Neural progenitor cell (in vitro differentiated cells): Measurements from ENCODE around the gene LMF2.

Experiments
- EZH2 ChIP-seq: fragments of 200-600 bp; sonication (generic); IDR thresholded peaks from 2 replicates; pipeline ENCODE4 v1.6.1; 2017; ENCODE audit warnings: antibody characterized with exemption, mild to moderate bottlenecking, moderate library complexity
- TF ChIP-seq, protein P1 (sequence below): fragments of 200-600 bp; sonication (generic); IDR thresholded peaks from 2 replicates; pipeline ENCODE4 v1.5.1; 2017; ENCODE audit warnings: antibody characterized with exemption, mild to moderate bottlenecking

DNA sequence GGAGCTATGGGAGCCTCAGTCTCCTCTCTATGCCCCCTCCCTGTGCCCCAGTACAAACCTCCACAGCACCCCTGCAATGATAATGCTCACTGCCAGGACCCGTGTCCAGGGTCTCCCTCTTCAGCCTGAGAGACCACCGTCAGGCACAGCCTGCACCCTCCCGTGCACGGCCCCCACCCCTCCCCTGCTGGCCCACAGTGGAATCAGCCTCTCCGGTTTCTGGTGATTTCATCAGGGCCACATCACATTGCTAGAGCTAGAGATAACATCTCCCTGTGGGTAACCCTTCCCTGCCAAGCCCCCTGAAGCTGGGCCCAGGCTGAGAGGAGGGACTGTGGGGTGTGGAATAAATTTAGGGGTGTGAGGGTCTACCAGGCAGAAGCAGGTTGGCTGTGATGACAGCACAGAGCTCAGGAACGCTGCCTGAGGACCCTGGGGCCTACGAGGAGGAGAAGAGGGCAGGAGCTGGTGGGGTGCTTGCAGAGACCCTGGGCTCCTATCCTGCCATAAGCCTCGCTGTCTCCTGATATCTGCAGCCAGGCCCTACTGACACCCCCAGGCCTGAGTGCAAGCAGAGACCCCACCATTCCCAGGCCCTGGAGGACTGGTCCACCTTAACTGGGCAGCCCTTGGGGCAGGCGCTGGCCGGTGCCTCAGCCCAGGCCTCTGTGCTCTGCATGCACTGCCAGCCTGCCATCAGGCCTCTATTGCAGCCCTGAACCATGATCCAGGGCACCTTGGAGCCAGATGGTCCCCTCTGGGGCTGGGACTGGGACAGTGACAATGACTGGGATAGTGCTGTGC lies 38.2 kb upstream of the LMF2 start, which contains the start of gene KLHDC7B:
- TF ChIP-seq, protein P1, sequence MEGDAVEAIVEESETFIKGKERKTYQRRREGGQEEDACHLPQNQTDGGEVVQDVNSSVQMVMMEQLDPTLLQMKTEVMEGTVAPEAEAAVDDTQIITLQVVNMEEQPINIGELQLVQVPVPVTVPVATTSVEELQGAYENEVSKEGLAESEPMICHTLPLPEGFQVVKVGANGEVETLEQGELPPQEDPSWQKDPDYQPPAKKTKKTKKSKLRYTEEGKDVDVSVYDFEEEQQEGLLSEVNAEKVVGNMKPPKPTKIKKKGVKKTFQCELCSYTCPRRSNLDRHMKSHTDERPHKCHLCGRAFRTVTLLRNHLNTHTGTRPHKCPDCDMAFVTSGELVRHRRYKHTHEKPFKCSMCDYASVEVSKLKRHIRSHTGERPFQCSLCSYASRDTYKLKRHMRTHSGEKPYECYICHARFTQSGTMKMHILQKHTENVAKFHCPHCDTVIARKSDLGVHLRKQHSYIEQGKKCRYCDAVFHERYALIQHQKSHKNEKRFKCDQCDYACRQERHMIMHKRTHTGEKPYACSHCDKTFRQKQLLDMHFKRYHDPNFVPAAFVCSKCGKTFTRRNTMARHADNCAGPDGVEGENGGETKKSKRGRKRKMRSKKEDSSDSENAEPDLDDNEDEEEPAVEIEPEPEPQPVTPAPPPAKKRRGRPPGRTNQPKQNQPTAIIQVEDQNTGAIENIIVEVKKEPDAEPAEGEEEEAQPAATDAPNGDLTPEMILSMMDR = no peak
- TF ChIP-seq EZH2 = no peak
